NCI-H2107 treated with DMSO at 0.1 percent for 48 hours (cell line): ENCODE measurements around the gene PRSS35.
"Not testable (repeated sequence)": the region's sequence is repeated elsewhere in the genome, so short reads cannot be mapped to it uniquely, and the experiment has no call there.

Source experiments
- DNase-seq: peaks from one replicate; lab custom pipeline; 2025; ENCODE audit not compliant: unreplicated experiment; lab: John Stamatoyannopoulos, UW

PRSS35 gene

GRCh38 chr6:83511901-83512681, at the start of gene PRSS35:
Gene PRSS35 (plus strand): TSS chr6:83512534. CDS start chr6:83523442, 10,908 bp downstream.
- peak; percentile 33 for DNase-seq

- DNase-seq, result no peak
Measured at GRCh38 chr6:83463886-83464285, 48.4 kb upstream of the PRSS35 start.

GRCh38 chr6:83464381-83465140, 47.8 kb upstream of the PRSS35 start:
- no peak for DNase-seq

GRCh38 chr6:83466328-83466727, 46.0 kb upstream of the PRSS35 start:
- no peak for DNase-seq

- DNase-seq, result no peak
Measured at GRCh38 chr6:83467620-83468036, 44.7 kb upstream of the PRSS35 start.

GRCh38 chr6:83470001-83470400, 42.3 kb upstream of the PRSS35 start:
- DNase-seq, result no peak

GRCh38 chr6:83470587-83470986, 41.7 kb upstream of the PRSS35 start:
- DNase-seq, result no peak

GRCh38 chr6:83472767-83473166, 39.6 kb upstream of the PRSS35 start:
- DNase-seq, result no peak

- peak; percentile 19 for DNase-seq
Measured at GRCh38 chr6:83474309-83474708, 38.0 kb upstream of the PRSS35 start.

- no peak for DNase-seq
Measured at GRCh38 chr6:83476971-83477370, 35.4 kb upstream of the PRSS35 start.

GRCh38 chr6:83479389-83479788, 32.9 kb upstream of the PRSS35 start:
- no peak for DNase-seq

GRCh38 chr6:83480470-83480869, 31.9 kb upstream of the PRSS35 start:
- no peak for DNase-seq

GRCh38 chr6:83481938-83482337, 30.4 kb upstream of the PRSS35 start:
- DNase-seq, result not testable (repeated sequence)

- no peak for DNase-seq
Measured at GRCh38 chr6:83488448-83488847, 23.9 kb upstream of the PRSS35 start.

- no peak for DNase-seq
Measured at GRCh38 chr6:83488861-83489260, 23.5 kb upstream of the PRSS35 start.

- no peak for DNase-seq
Measured at GRCh38 chr6:83490217-83490807, 22.0 kb upstream of the PRSS35 start.

GRCh38 chr6:83505356-83505755, 7.0 kb upstream of the PRSS35 start:
- DNase-seq, result no peak

- DNase-seq, result no peak
Measured at GRCh38 chr6:83509441-83509840, 2.9 kb upstream of the PRSS35 start.

GRCh38 chr6:83510791-83511190, 1.5 kb upstream of the PRSS35 start:
- DNase-seq, result no peak

GRCh38 chr6:83511266-83511665, 1.1 kb upstream of the PRSS35 start:
- DNase-seq, result no peak

GRCh38 chr6:83514466-83514865, 2.1 kb downstream of the PRSS35 start:
- no peak for DNase-seq
